Spleen (tissue), 7 donors: Measurements from ENCODE around the gene GIGYF1.

ENCODE experiments used
- CTCF ChIP-seq, 11 experiments: fragments of 200-600 bp in 7 of 11; fragments of 450-650 bp in 4 of 11; sonication (generic) in 4 of 11; IDR thresholded peaks in 8 of 11; conservative IDR thresholded peaks in 3 of 11; 1 replicate in 7 of 11; 2 replicates in 4 of 11; pipeline versions ENCODE4 v1.4.0 to v1.8.0; 2016 to 2021; ENCODE audit warnings: antibody characterized with exemption in 11 of 11, inconsistent platforms in 4 of 11, mild to moderate bottlenecking in 1 of 11
- POLR2A ChIP-seq, 3 donors: fragments of 450-650 bp; IDR thresholded peaks; one replicate each; pipeline ENCODE4 v1.5.1; 2017; ENCODE audit warnings: antibody characterized with exemption in 3 of 3, mild to moderate bottlenecking in 1 of 3
- POLR2AphosphoS5 ChIP-seq, 3 donors: sonication (generic); formaldehyde crosslinking; IDR thresholded peaks; one replicate each; pipeline ENCODE4 v1.5.1; 2017; ENCODE audit warnings: antibody characterized with exemption in 3 of 3
- donor health status: DM: no; HTN: no; CAD: no; lungs with moderate emphysema.
- donor health status: DM: no; HTN: no; CAD: no.
- donor health status: DM: no; HTN: no; CAD: no.

GRCh38 chr7:100723732-100724275 is 29.8 kb upstream of the GIGYF1 start:
- TF ChIP-seq CTCF (IDR thresholded peaks at IDR 0.05 in 8 of 11, conservative IDR thresholded peaks at IDR 0.05 in 3 of 11) (no peak), POLR2A (IDR thresholded peaks at IDR 0.05) (no peak), POLR2AphosphoS5 (IDR thresholded peaks at IDR 0.05) (no peak)
